Measurements from ENCODE around the gene HDGF.
A peak's percentile ranks its signal among the peaks of the same experiment; 100 is the strongest.

HDGF gene

DNA sequence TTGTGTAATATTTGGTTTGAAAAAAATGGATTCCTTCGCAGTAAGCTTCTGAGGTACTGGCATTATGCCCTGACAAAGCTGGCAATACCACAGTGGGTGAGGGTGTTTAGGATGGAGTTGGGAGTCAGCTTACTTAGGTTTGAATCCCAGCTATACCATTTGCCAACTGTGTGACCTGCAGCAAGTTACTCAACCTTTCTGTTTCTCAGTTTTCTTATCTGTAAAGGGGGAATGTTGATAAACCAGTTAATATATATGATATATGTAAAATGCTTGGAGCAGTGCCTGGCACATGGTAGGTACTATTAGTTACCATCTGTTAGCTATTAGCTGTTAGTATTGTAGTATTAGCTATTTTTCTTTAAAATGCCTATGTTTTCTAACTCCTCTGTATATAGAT lies 4.9 kb upstream of the HDGF start:
- TF ChIP-seq, protein P1, sequence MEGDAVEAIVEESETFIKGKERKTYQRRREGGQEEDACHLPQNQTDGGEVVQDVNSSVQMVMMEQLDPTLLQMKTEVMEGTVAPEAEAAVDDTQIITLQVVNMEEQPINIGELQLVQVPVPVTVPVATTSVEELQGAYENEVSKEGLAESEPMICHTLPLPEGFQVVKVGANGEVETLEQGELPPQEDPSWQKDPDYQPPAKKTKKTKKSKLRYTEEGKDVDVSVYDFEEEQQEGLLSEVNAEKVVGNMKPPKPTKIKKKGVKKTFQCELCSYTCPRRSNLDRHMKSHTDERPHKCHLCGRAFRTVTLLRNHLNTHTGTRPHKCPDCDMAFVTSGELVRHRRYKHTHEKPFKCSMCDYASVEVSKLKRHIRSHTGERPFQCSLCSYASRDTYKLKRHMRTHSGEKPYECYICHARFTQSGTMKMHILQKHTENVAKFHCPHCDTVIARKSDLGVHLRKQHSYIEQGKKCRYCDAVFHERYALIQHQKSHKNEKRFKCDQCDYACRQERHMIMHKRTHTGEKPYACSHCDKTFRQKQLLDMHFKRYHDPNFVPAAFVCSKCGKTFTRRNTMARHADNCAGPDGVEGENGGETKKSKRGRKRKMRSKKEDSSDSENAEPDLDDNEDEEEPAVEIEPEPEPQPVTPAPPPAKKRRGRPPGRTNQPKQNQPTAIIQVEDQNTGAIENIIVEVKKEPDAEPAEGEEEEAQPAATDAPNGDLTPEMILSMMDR (IDR thresholded peaks at IDR 0.05; ENCODE audit: insufficient read depth, low read length, poor library complexity, severe bottlenecking) = no peak
- Histone ChIP-seq H3K27me3 (replicated peaks; ENCODE audit: control insufficient read depth, insufficient read depth, low read length) (no peaks in the 10 kb centered on the region), H3K36me3 (ENCODE audit: control insufficient read depth, insufficient read depth, low read length) (no peaks in the 10 kb centered on the region), H3K4me3 (replicated peaks; ENCODE audit: low read depth, low read length) (no peak overlapping the region)
- DNase-seq (ENCODE audit: extremely low read depth, insufficient read length) = no peak

DNA sequence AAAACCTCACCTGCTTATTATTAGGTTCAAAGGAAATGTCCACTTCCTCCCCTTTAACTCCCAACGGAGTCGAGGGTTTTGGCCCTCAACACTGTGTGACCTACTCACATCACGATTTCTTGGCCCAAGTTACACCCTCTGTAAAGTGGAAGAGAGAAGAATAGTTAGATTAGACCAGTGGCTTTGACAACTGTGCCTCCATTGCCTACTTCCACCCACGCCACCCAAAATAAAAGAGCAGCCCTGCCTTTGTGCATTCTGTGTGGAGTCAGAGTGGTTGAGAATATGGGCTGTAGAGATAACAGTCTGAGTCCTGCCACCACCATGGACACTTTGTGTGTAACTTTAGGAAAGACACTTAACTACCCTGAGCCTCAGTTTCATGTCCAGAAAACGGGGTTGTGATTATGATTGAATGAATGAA lies 4.1 kb upstream of the HDGF start:
- Histone ChIP-seq H3K36me3 (ENCODE audit: control insufficient read depth, insufficient read depth, low read length) (no peaks in the 10 kb centered on the region), H3K4me3 (replicated peaks; ENCODE audit: low read depth, low read length) (no peak overlapping the region), H3K27me3 (replicated peaks; ENCODE audit: control insufficient read depth, insufficient read depth, low read length) (no peaks in the 10 kb centered on the region)
- DNase-seq (ENCODE audit: extremely low read depth, insufficient read length) = no peak
- TF ChIP-seq, protein P1 (IDR thresholded peaks at IDR 0.05; ENCODE audit: insufficient read depth, low read length, poor library complexity, severe bottlenecking) = no peak

DNA sequence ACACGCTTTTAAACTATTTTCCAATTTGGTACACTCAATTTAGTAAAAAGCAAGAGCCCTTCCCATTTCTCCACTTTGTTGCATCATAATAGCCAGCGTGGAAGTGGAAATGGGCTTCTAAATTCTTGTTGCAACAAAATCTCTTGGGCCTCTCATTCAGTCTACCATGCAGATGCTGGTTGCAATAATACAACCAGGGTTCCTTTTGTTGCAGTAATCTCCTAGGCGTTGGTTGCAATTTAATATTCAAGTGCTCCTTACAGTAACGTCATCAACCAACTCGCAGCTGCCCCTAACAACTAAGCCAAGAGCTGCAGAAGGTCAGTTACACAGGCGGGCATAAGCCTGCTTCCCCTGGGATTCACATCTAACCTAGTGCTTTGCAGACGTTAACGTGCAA lies 2.7 kb upstream of the HDGF start:
- no peak overlapping the region for H3K4me3 ChIP-seq (replicated peaks; ENCODE audit: low read depth, low read length)
- TF ChIP-seq, protein P1 (IDR thresholded peaks at IDR 0.05; ENCODE audit: insufficient read depth, low read length, poor library complexity, severe bottlenecking) = no peak
- DNase-seq (ENCODE audit: extremely low read depth, insufficient read length) = no peak
- H3K36me3 ChIP-seq (ENCODE audit: control insufficient read depth, insufficient read depth, low read length) = no peaks in the 10 kb centered on the region
- H3K27me3 ChIP-seq (replicated peaks; ENCODE audit: control insufficient read depth, insufficient read depth, low read length) = no peaks in the 10 kb centered on the region

DNA sequence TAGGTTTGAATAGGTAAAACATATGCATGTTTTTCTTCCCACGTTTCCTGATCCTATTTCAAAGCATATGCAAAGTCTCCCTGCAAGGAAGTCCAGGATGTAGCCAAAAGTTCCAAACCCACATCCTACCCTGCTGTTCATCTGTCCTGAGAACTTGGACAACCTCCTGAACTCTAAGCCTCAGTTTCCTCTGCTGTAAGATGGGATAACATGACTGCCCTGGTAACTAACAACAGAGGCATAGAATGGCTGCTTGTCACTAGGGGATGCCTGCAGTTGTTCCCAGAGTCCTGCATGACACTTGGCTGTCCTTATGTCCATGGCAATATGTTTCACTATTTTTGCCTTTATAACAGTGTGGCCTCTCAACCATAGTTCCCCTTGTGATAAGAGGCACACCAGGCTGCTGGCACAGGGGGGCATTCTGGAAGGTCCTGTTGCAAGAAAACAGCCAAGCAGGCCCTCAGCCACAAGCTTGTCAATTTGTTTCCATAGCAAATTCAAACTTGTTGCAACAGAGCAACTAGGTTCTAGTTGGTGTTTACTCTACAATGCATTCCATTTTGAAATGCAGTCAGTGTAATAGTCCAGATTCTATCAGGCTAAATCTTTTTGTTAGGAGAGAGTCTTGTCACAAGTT lies 1.5 kb upstream of the HDGF start:
- no peak for DNase-seq (ENCODE audit: extremely low read depth, insufficient read length)
- no peaks in the 10 kb centered on the region for H3K27me3 ChIP-seq (replicated peaks; ENCODE audit: control insufficient read depth, insufficient read depth, low read length)

DNA sequence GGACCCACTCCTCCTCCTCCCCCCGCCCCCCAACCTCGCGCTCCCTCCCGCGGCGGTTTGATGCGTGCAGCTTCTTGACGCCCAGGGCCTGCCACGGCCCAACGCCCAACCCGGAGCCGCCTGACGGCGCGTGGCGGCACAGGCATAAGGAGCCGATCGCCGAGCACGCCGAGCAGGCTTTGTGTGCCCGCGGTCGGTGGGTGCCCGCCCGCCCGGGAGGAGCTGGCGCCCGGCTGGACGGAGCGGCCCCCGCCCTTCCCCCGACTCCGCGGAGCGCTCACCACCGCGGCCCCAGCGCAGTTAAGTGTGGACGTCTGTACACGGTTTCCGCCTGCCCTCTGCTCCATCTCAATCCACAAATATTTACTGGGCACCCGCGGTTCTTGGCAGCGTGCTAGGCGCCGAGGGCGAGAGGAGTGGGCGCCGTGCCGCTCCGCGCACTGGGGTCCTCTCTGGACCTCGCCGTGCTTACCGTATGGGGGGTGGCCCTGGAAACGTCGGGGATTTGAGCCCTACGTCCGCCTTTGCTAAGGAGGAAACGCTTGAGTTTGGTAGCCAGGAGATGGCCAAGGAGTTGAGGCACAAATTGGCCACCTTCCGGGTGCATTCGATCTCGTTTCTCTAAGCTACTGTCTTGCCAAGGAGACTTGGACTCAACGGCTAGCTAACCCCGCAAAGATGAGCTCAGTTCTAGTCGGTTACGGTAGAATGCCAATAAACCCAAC lies 444 bp upstream of the HDGF start:
- Histone ChIP-seq H3K4me3 (replicated peaks; ENCODE audit: low read depth, low read length) (peak overlapping the region; percentile 93), H3K36me3 (ENCODE audit: control insufficient read depth, insufficient read depth, low read length) (no peaks in the 10 kb centered on the region), H3K27me3 (replicated peaks; ENCODE audit: control insufficient read depth, insufficient read depth, low read length) (no peaks in the 10 kb centered on the region)
- TF ChIP-seq, protein P1 (IDR thresholded peaks at IDR 0.05; ENCODE audit: insufficient read depth, low read length, poor library complexity, severe bottlenecking) = no peak
- peak; percentile 97 for DNase-seq (ENCODE audit: extremely low read depth, insufficient read length)

More for the DNA sequence above, 1.5 kb upstream of the HDGF start:
- TF ChIP-seq, protein P1 (IDR thresholded peaks at IDR 0.05; ENCODE audit: insufficient read depth, low read length, poor library complexity, severe bottlenecking) = no peak
- H3K4me3 ChIP-seq (replicated peaks; ENCODE audit: low read depth, low read length) = peak overlapping the region; percentile 93
- no peaks in the 10 kb centered on the region for H3K36me3 ChIP-seq (ENCODE audit: control insufficient read depth, insufficient read depth, low read length)

Data from GM06990 (cell line).